Activated CD8-positive, alpha-beta T cell treated with anti-CD3 and anti-CD28 coated beads for 36 hours (primary cell): ENCODE results near the gene FGD4. TPM values are rescaled to one million over a fixed set of nuclear protein-coding genes. Genes with fewer than 3 reads are reported as not detected.
A peak's percentile ranks its signal among the peaks of the same experiment; 100 is the strongest.

ENCODE experiments used
- ATAC-seq: fragments of 200-7000 bp; cut with Tn5 transposase; one replicate; pipeline ENCODE4 v1.10.0; 2021; ENCODE audit warnings: mild to moderate bottlenecking, moderate library complexity
- CTCF ChIA-PET: fragments of 350-600 bp; sonication (Branson Sonifier 250); formaldehyde crosslinking; loops from one replicate; lab custom pipeline; 2021; ENCODE audit warnings: antibody characterized with exemption; lab: Charles Lee
- POLR2A ChIA-PET: fragments of 350-600 bp; sonication (Branson Sonifier 250); formaldehyde crosslinking; loops from one replicate; lab custom pipeline; 2021; ENCODE audit warnings: antibody characterized with exemption; lab: Charles Lee
- DNase-seq: peaks from one replicate; pipeline ENCODE4 v3.0.0-alpha.2; 2020
- H3K27ac Mint-ChIP-seq: one replicate; pipeline ENCODE4 v1.8.0; 2021; ENCODE audit warnings: mild to moderate bottlenecking, mixed read lengths
- H3K27me3 Mint-ChIP-seq: one replicate; pipeline ENCODE4 v1.8.0; 2021; ENCODE audit warnings: mixed read lengths
- H3K36me3 Mint-ChIP-seq: one replicate; pipeline ENCODE4 v1.8.0; 2021; ENCODE audit warnings: low read depth, mixed read lengths
- H3K4me1 Mint-ChIP-seq: one replicate; pipeline ENCODE4 v1.8.0; 2021; ENCODE audit warnings: low read depth, mixed read lengths
- H3K4me3 Mint-ChIP-seq: one replicate; pipeline ENCODE4 v1.8.0; 2021; ENCODE audit warnings: mild to moderate bottlenecking, moderate library complexity, mixed read lengths
- H3K9me3 Mint-ChIP-seq: one replicate; pipeline ENCODE4 v1.8.0; 2021; ENCODE audit warnings: mixed read lengths
- CTCF ChIP-seq: fragments of 200-600 bp; IDR thresholded peaks from one replicate; pipeline ENCODE4 v1.8.0; 2022; ENCODE audit warnings: antibody characterized with exemption, mild to moderate bottlenecking
- intact Hi-C: fragments of 100-400 bp; cut with micrococcal nuclease; formaldehyde crosslinking; loops from one replicate; pipeline ENCODE4 v1.10.0; 2022
- total RNA-seq, 2 experiments: library from RNA; stranded (reverse); gene quantifications; one replicate each; pipeline ENCODE4 v1.2.3, GENCODE V29; 2021

The FGD4 gene
- total RNA-seq, 2 experiments from 2014 or later, result 0.05 to 0.25 TPM

- TF ChIP-seq CTCF, result no peak
- peaks cover 26% of the 10 kb centered on the region for H3K27me3 Mint-ChIP-seq
- no peak for DNase-seq
- no peak for ATAC-seq
- POLR2A ChIA-PET, result interaction anchor here (0.6 kb wide), 1 partner anchor 101 kb away, joined by 4 read pairs; no protein-coding TSS in a partner anchor
- peaks cover 6% of the 10 kb centered on the region for H3K4me1 Mint-ChIP-seq
- H3K9me3 Mint-ChIP-seq, result no peaks in the 10 kb centered on the region
- intact Hi-C loops, result no loop called here
- CTCF ChIA-PET, result no interaction called here
- H3K36me3 Mint-ChIP-seq, result no peaks in the 10 kb centered on the region
- H3K4me3 Mint-ChIP-seq, result no peak overlapping the region
- H3K27ac Mint-ChIP-seq, result no peak overlapping the region
Observed at GRCh38 chr12:32395026-32395425, 4.3 kb upstream of the FGD4 start.

GRCh38 chr12:32397696-32398095, 1.7 kb upstream of the FGD4 start:
- ChIA-PET POLR2A (interaction anchor here (0.6 kb wide), 1 partner anchor 21 kb away, joined by 3 read pairs; no protein-coding TSS in a partner anchor), CTCF (interaction anchor here (0.9 kb wide), 1 partner anchor 25 kb away, joined by 3 read pairs; no protein-coding TSS in a partner anchor)
- H3K4me3 Mint-ChIP-seq, result no peak overlapping the region
- H3K27ac Mint-ChIP-seq, result no peak overlapping the region
- no peak for TF ChIP-seq CTCF
- peaks cover 2% of the 10 kb centered on the region for H3K4me1 Mint-ChIP-seq
- no peak for ATAC-seq
- peaks cover 31% of the 10 kb centered on the region for H3K27me3 Mint-ChIP-seq
- no peak for DNase-seq
- H3K36me3 Mint-ChIP-seq, result no peaks in the 10 kb centered on the region
- H3K9me3 Mint-ChIP-seq, result no peaks in the 10 kb centered on the region
- intact Hi-C loops, result no loop called here

- CTCF ChIA-PET, result interaction anchor here (0.9 to 1.5 kb wide), 3 partner anchors 9 to 93 kb away, joined by 3 read pairs; no protein-coding TSS in a partner anchor
- peaks cover 2% of the 10 kb centered on the region for H3K4me1 Mint-ChIP-seq
- no peaks in the 10 kb centered on the region for H3K9me3 Mint-ChIP-seq
- intact Hi-C loops, result no loop called here
- POLR2A ChIA-PET, result interaction anchor here (0.6 kb wide), 1 partner anchor 21 kb away, joined by 3 read pairs; no protein-coding TSS in a partner anchor
- no peak overlapping the region for H3K27ac Mint-ChIP-seq
- H3K27me3 Mint-ChIP-seq, result peaks cover 32% of the 10 kb centered on the region
- ATAC-seq (no peak), DNase-seq (no peak)
- TF ChIP-seq CTCF, result no peak
- no peak overlapping the region for H3K4me3 Mint-ChIP-seq
- no peaks in the 10 kb centered on the region for H3K36me3 Mint-ChIP-seq
Observed at GRCh38 chr12:32398181-32398580, 1.2 kb upstream of the FGD4 start.

GRCh38 chr12:32398816-32399369, 465 bp upstream of the FGD4 start:
- ChIA-PET CTCF (interaction anchor here (1.0 to 1.5 kb wide), 3 partner anchors 10 to 93 kb away, joined by 3 read pairs; no protein-coding TSS in a partner anchor), POLR2A (no interaction called here)
- H3K27me3 Mint-ChIP-seq, result peaks cover 34% of the 10 kb centered on the region
- intact Hi-C loops, result no loop called here
- no peaks in the 10 kb centered on the region for H3K9me3 Mint-ChIP-seq
- peaks cover 2% of the 10 kb centered on the region for H3K4me1 Mint-ChIP-seq
- no peaks in the 10 kb centered on the region for H3K36me3 Mint-ChIP-seq
- H3K4me3 Mint-ChIP-seq, result peak overlapping the region; percentile 80
- DNase-seq (no peak), ATAC-seq (no peak)
- no peak for TF ChIP-seq CTCF
- no peak overlapping the region for H3K27ac Mint-ChIP-seq

GRCh38 chr12:32400114-32400672, 835 bp downstream of the FGD4 start:
- ChIA-PET POLR2A (no interaction called here), CTCF (interaction anchor here (0.8 to 1.2 kb wide), 2 partner anchors 18 to 272 kb away, joined by 3 read pairs; no protein-coding TSS in a partner anchor)
- no peaks in the 10 kb centered on the region for H3K36me3 Mint-ChIP-seq
- peak overlapping the region; percentile 58 for H3K4me3 Mint-ChIP-seq
- ATAC-seq (no peak), DNase-seq (no peak)
- no peaks in the 10 kb centered on the region for H3K9me3 Mint-ChIP-seq
- H3K4me1 Mint-ChIP-seq, result peaks cover 2% of the 10 kb centered on the region
- H3K27ac Mint-ChIP-seq, result no peak overlapping the region
- H3K27me3 Mint-ChIP-seq, result peaks cover 36% of the 10 kb centered on the region
- TF ChIP-seq CTCF, result no peak
- intact Hi-C loops, result no loop called here
